K562 (cell line): ENCODE data around the gene FOXM1. TPM values are rescaled to one million over a fixed set of nuclear protein-coding genes. Genes with fewer than 3 reads are reported as not detected.

ENCODE experiments used
- CHD1 ChIP-seq: fragments of 200-600 bp; sonication (generic); IDR thresholded peaks from one replicate; pipeline ENCODE4 v1.6.1; 2012; ENCODE audit warnings: mild to moderate bottlenecking, moderate library complexity, low read length, inconsistent platforms
- NR4A1 ChIP-seq, 2 experiments: fragments of 250-450 bp in 1 of 2; fragments of 450-650 bp in 1 of 2; sonication (Bioruptor Pico) in 1 of 2; IDR thresholded peaks; 2 replicates each; pipeline versions ENCODE4 v1.4.0 to v1.6.1; 2016 to 2020; ENCODE audit warnings: mild to moderate bottlenecking in 2 of 2, missing compliant biosample characterization in 1 of 2, missing genetic modification characterization in 1 of 2, moderate library complexity in 1 of 2
- RBFOX2 ChIP-seq: fragments of 200-400 bp; formaldehyde crosslinking; IDR thresholded peaks from 2 replicates; pipeline ENCODE4 v1.6.1; 2017; ENCODE audit warnings: low read depth, mild to moderate bottlenecking, low read length, moderate library complexity
- RBM22 ChIP-seq: fragments of 200-400 bp; formaldehyde crosslinking; IDR thresholded peaks from 2 replicates; pipeline ENCODE4 v1.6.1; 2018; ENCODE audit warnings: low read length, low read depth; ENCODE audit not compliant: poor library complexity, severe bottlenecking
- TCF15 ChIP-seq: fragments of 250-450 bp; sonication (Bioruptor Pico); IDR thresholded peaks from 2 replicates; pipeline ENCODE4 v1.8.0; 2022; ENCODE audit warnings: moderate library complexity, mild to moderate bottlenecking, inconsistent platforms
- TEAD4 ChIP-seq, 2 experiments: sonication (generic) in 1 of 2; formaldehyde crosslinking in 1 of 2; IDR thresholded peaks; 2 replicates each; pipeline versions ENCODE4 v1.6.1 to v1.8.0; 2012 to 2022; ENCODE audit warnings: borderline replicate concordance in 1 of 2, inconsistent platforms in 1 of 2, low read length in 1 of 2, mild to moderate bottlenecking in 1 of 2, missing genetic modification reagents in 1 of 2
- ZFP36 ChIP-seq: fragments of 150-350 bp; IDR thresholded peaks from 2 replicates; pipeline ENCODE4 v1.6.1; 2018; ENCODE audit warnings: low read length, low read depth; ENCODE audit not compliant: partially characterized antibody
- ZNF121 ChIP-seq: sonication (generic); formaldehyde crosslinking; conservative IDR thresholded peaks from 2 replicates; pipeline ENCODE4 v1.8.0; 2022; ENCODE audit warnings: missing genetic modification reagents
- ZNF197 ChIP-seq: fragments of 200-800 bp; sonication (Bioruptor generic); IDR thresholded peaks from 2 replicates; pipeline ENCODE4 v1.6.1; 2016; ENCODE audit warnings: low read depth, missing genetic modification characterization, missing compliant biosample characterization
- ZNF609 ChIP-seq: sonication (generic); formaldehyde crosslinking; IDR thresholded peaks from 2 replicates; pipeline ENCODE4 v1.8.1; 2023; ENCODE audit warnings: missing genetic modification reagents, mild to moderate bottlenecking, borderline replicate concordance
- ZNF639 ChIP-seq, 2 experiments: fragments of 200-800 bp in 1 of 2; sonication (Bioruptor generic) in 1 of 2; sonication (generic) in 1 of 2; formaldehyde crosslinking in 1 of 2; IDR thresholded peaks in 1 of 2; conservative IDR thresholded peaks in 1 of 2; 2 replicates each; pipeline versions ENCODE4 v1.5.0 to v1.6.1; 2016 to 2020; ENCODE audit warnings: missing compliant biosample characterization in 1 of 2, missing genetic modification characterization in 1 of 2, missing genetic modification reagents in 1 of 2
- ZNF764 ChIP-seq: fragments of 250-450 bp; sonication (Bioruptor Pico); IDR thresholded peaks from 2 replicates; pipeline ENCODE4 v1.4.0; 2020; ENCODE audit warnings: low read depth, mild to moderate bottlenecking, moderate library complexity
- ZNF785 ChIP-seq: fragments of 250-450 bp; sonication (Bioruptor Pico); IDR thresholded peaks from 2 replicates; pipeline ENCODE4 v1.4.0; 2020; ENCODE audit warnings: mild to moderate bottlenecking
- polyA plus RNA-seq, 8 experiments: library from polyadenylated mRNA; depleted of rRNA in 4 of 8; stranded (reverse) in 5 of 8; unstranded in 3 of 8; fragments of >200 nt; fragmentation: Nextera tagmentation in 2 of 8; fragmentation: Illumina TruSeq in 1 of 8; extraction: Ambion mirVana in 2 of 8; extraction: Trizol in 1 of 8; gene quantifications; 2 replicates each; pipeline versions ENCODE4 v1.2.1 to v1.2.3, GENCODE V29; 2011 to 2014; ENCODE audit warnings: inconsistent platforms in 1 of 8, missing spikeins in 1 of 8
- total RNA-seq, 7 experiments: library from RNA; depleted of rRNA in 6 of 7; stranded (reverse); fragments of >200 nt in 6 of 7; fragmentation: Illumina TruSeq in 2 of 7; extraction: Trizol in 2 of 7; gene quantifications; 2 replicates each; pipeline versions ENCODE4 v1.2.1 to v1.2.3, GENCODE V29; 2011 to 2021; ENCODE audit warnings: low replicate concordance in 1 of 7
- TF ChIP-seq, protein P1 (sequence below): IDR thresholded peaks from 3 replicates; pipeline ENCODE4 v1.6.1; 2011; ENCODE audit warnings: borderline replicate concordance, mild to moderate bottlenecking, moderate library complexity; ENCODE audit not compliant: insufficient read length; ENCODE audit errors: extremely low read depth

FOXM1 gene
- total and polyA plus RNA-seq, 9 of the 15 experiments (the other 6 are each of a cell fraction or from before 2014, with no cell fraction given) = 8.9 to 46.9 (median 17.2) TPM

GRCh38 chr12:2877047-2877952 lies at the start of gene FOXM1, which contains the start of gene RHNO1 (continued):
- TF ChIP-seq TEAD4 (IDR thresholded peaks at IDR 0.05; ENCODE audit: low read length) (peak; percentile 40; the same call in 1 of the 2 replicates), TEAD4 (CRISPR knock-in tag; IDR thresholded peaks at IDR 0.05; ENCODE audit: borderline replicate concordance) (no peak), ZNF609 (0 out of 2 replicates have a peak, but pooled peaks have one; percentile 47), NR4A1 (CRISPR knock-in tag; IDR thresholded peaks at IDR 0.05) (no peak), NR4A1 (tag; IDR thresholded peaks at IDR 0.05) (no peak), TCF15 (CRISPR knock-in tag) (no peak), ZNF785 (CRISPR knock-in tag) (no peak), ZNF639 (CRISPR knock-in tag; conservative IDR thresholded peaks at IDR 0.05 in 1 of 2, IDR thresholded peaks at IDR 0.05 in 1 of 2) (0 out of 4 replicates have a peak, but pooled peaks of 1 of the 2 experiments have one; percentile 5), CHD1 (no peak), ZNF764 (CRISPR knock-in tag) (no peak), RBFOX2 (peak; percentile 89), RBM22 (no peak), ZFP36 (no peak), ZNF121 (no peak), ZNF197 (CRISPR knock-in tag) (no peak)
- TF ChIP-seq, protein P1, sequence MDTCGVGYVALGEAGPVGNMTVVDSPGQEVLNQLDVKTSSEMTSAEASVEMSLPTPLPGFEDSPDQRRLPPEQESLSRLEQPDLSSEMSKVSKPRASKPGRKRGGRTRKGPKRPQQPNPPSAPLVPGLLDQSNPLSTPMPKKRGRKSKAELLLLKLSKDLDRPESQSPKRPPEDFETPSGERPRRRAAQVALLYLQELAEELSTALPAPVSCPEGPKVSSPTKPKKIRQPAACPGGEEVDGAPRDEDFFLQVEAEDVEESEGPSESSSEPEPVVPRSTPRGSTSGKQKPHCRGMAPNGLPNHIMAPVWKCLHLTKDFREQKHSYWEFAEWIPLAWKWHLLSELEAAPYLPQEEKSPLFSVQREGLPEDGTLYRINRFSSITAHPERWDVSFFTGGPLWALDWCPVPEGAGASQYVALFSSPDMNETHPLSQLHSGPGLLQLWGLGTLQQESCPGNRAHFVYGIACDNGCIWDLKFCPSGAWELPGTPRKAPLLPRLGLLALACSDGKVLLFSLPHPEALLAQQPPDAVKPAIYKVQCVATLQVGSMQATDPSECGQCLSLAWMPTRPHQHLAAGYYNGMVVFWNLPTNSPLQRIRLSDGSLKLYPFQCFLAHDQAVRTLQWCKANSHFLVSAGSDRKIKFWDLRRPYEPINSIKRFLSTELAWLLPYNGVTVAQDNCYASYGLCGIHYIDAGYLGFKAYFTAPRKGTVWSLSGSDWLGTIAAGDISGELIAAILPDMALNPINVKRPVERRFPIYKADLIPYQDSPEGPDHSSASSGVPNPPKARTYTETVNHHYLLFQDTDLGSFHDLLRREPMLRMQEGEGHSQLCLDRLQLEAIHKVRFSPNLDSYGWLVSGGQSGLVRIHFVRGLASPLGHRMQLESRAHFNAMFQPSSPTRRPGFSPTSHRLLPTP = no peak
